Dermis microvascular lymphatic vessel endothelial cell (primary cell): ENCODE measurements around the gene EXOC1. TPM values are rescaled to one million over a fixed set of nuclear protein-coding genes. Genes with fewer than 3 reads are reported as not detected.
A peak's percentile ranks its signal among the peaks of the same experiment; 100 is the strongest.
"Not testable (repeated sequence)": the region's sequence is repeated elsewhere in the genome, so short reads cannot be mapped to it uniquely, and the experiment has no call there.

ENCODE experiments used
- DNase-seq, 2 donors: peaks; one replicate each; pipeline versions ENCODE4 v3.0.0 to v3.0.0-alpha.2; 2010; ENCODE audit warnings: low read depth in 2 of 2
- total RNA-seq: library from RNA; depleted of rRNA; stranded (reverse); fragments of >200 nt; gene quantifications from 2 replicates; pipeline ENCODE4 v1.2.1, GENCODE V29; 2014

EXOC1 gene
- total RNA-seq, 1 donor from 2014 or later: 34.1 TPM

GRCh38 chr4:55906323-55906722 is 52.9 kb downstream of the EXOC1 start:
- no peak for DNase-seq

- DNase-seq: peak in 1 of 2 donors; percentile 68
Measured at GRCh38 chr4:55906989-55907388, 53.5 kb downstream of the EXOC1 start.

DNA sequence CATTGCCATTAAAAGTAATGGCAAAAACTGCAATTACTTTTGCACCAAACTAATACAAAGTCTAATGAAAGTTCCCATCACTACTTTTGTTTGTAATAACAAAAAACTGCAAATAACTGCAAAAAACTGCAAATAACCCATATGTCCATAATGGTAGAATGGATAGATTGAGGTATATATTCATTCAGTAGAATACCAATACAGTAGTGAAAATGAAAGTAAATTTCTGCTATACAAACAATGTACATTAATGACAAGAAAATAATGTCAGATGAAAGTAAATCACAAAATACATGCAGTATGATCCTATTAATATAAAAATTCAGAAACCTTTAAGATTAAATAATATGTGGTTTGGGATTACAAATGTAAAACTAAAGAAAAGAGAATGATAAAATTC is 54.0 kb downstream of the EXOC1 start:
- no peak for DNase-seq

DNA sequence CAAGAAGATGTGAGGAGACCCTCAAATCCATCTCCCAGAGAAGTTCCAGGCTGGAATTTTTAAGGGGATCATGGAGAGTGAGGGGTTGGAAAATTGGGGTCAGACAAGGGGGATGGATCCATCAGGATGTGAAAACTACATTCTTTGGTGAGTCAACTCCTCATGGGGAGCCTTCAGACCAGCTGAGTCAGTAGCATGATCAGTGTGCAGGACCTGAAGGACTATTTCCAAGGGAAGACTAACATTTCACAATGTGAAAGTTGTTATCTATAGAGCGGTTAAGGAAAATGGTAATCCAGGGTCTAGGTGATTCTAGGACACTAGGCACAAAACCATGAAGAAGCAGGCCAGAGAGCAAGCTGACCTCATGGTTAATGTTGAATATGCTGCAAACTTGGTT is 56.7 kb downstream of the EXOC1 start:
- DNase-seq: no peak

GRCh38 chr4:55912249-55912648 is 58.8 kb downstream of the EXOC1 start:
- DNase-seq: no peak

DNA sequence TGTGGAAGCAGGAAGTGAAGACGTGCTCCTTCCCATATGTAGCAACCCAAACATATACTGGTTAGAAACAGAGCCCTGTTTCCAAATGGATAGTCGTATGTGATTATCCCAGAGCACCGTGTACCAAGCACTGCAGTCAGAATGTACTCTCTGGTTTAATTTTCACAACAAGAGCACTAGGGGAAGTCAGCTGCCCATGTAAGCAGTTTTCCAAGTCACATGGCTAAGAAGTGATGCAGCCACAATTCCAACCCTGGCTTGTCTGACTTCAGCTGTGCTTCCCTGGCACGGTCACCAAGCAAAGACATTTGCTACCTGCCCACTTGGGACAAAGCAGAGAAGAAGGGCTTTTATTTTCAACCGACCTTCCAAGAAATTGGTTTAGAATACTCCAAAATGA is 67.1 kb downstream of the EXOC1 start:
- DNase-seq: no peak

GRCh38 chr4:55921093-55921492 is 67.6 kb downstream of the EXOC1 start:
- peak; percentile 17 to 49 for DNase-seq

DNA sequence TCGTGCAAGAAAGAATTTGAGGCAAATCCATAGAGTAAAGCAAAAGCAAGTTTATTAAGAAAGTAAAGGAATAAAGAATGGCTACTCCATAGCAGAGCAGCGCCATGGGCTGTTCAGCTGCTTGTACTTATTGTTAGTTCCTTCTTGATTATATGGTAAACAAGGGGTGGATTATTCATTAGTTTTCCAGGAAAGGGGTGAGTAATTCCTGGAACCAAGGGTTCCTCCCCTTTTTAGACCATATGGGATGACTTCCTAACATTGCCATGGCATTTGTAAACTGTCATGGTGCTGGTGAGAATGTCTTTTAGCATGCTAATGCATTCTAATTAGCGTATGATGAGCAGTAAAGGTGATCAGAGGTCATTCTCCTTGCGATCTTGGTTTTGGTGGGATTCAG is 71.8 kb downstream of the EXOC1 start:
- DNase-seq: no peak

DNA sequence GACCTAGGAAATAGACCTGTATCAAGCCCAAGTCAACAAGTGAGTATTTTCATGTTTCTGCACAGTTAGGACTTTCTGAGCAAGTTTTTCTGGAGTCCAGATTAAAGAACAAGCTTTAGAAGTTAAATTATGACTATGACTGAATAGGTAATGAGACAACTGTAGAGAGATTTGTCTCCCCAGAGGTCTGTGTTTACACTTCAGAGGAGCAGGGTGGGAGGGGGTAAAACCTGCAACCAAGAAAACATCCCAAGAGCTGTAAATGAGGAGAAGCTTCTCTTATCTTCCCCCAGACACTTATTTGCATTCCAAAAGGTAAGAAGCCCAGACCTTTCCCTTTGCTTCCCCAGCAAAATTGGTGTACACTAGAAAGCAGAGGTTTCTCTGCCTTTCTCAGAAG is 73.2 kb downstream of the EXOC1 start:
- DNase-seq: no peak

- DNase-seq: no peak
Measured at GRCh38 chr4:55927803-55928437, 74.5 kb downstream of the EXOC1 start.

GRCh38 chr4:55928846-55929245 is 75.4 kb downstream of the EXOC1 start:
- DNase-seq: no peak

- no peak for DNase-seq
Measured at GRCh38 chr4:55931043-55931442, 77.6 kb downstream of the EXOC1 start.

DNA sequence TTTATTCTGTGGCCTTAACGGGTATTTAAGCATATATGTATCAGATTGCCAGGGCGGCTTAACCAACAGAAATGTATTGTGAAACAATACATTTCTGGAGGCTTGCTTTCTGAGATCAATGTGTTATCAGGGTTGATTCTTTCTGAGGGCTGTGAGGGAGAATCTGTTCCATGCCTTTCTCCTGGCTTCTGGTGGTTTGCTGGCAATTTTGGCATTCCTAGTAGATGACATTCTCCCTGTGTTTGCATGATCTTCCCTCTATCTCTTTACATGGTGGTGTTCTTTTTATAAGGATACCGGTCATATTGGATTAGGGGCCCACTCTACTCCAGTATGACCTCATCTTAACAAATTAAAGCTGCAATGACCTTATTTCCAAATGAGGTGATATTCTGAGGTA is 78.4 kb downstream of the EXOC1 start:
- DNase-seq: no peak

DNA sequence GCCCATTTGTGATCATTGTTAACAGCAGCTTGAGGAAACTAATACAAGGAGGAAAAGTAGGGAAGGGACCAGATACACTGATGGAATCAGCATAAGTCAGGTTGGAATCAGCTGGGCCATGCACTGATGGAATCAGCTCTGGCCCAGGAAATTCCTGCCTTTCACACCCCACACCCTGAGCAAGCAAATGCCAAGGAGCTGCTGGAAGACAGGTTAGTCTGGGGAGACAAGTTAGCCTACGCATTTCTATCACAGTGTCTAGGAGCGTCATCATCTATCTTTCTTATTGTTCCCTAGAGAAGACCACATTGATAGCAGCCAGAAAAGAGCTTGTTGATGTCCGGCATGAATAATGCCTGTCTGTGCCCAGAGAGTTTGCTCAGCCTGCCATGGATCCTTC is 79.1 kb downstream of the EXOC1 start:
- DNase-seq: no peak

GRCh38 chr4:55933611-55934010 is 80.2 kb downstream of the EXOC1 start:
- no peak for DNase-seq

DNA sequence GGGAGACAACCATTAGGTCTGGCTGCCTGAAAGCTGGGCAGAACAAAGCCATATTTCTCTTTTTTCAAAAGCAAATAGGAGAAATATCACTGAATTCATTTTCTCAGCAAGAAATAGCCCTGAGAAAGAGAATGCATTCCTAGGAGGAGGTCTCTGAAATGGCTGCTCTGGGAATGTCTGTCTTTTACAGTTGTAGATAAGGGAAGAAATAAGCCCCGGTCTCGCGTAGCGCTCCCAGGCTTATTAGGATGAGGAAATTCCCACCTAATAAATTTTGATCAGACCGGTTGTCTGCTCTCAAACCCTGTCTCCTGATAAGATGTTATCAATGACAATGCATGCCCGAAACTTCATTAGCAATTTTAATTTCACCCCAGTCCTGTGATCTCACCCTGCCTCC is 82.5 kb downstream of the EXOC1 start:
- DNase-seq: not testable (repeated sequence)

- DNase-seq: no peak
Measured at GRCh38 chr4:55938481-55938880, 85.0 kb downstream of the EXOC1 start.

DNA sequence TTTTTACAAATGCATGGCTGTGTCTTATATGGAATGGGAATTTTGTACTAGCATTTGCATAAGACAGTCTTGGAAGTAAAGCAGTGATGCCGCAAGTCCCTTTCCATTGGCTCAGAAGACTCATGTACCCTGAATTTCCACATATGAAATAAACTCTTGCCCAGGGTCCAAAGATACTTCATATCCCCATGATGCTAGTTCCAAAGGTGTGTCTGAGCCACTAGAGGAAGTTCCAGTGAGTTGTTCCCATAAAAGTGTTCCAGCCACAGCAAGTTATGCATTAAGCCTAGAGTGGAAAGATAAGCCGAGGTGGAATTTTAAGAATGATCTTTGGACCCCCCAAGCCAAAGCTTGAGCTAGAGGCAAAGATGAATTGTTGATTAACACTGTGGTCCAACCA is 86.0 kb downstream of the EXOC1 start:
- DNase-seq: no peak

GRCh38 chr4:55941881-55942396 is 88.5 kb downstream of the EXOC1 start:
- DNase-seq: no peak

GRCh38 chr4:55947254-55947882 is 93.9 kb downstream of the EXOC1 start:
- no peak for DNase-seq

- peak; percentile 66 to 98 for DNase-seq
Measured at GRCh38 chr4:55947912-55948725, 94.7 kb downstream of the EXOC1 start.

GRCh38 chr4:55948726-55949481 is 95.5 kb downstream of the EXOC1 start, which contains the start of gene CEP135:
Gene CEP135 (plus strand): TSS chr4:55948945. CDS start chr4:55952131, 3,186 bp downstream.
- peak; percentile 82 to 94 for DNase-seq
